Stomach (tissue), 4 donors: ENCODE results near the gene TXNIP.

Source experiments
- EP300 ChIP-seq: sonication (generic); formaldehyde crosslinking; IDR thresholded peaks from one replicate; pipeline ENCODE4 v1.6.1; 2017; ENCODE audit warnings: antibody characterized with exemption
- POLR2AphosphoS5 ChIP-seq, 3 donors: sonication (generic); formaldehyde crosslinking; IDR thresholded peaks; one replicate each; pipeline ENCODE4 v1.6.1; 2016; ENCODE audit warnings: antibody characterized with exemption in 3 of 3

GRCh38 chr1:145987926-145988325 lies 8.5 kb downstream of the TXNIP start:
- TF ChIP-seq EP300: no peak
- TF ChIP-seq POLR2AphosphoS5 (IDR thresholded peaks at IDR 0.05): peak in 2 of 3 donors; percentile 13 to 43
